Right lung (tissue), 10 donors: Measurements from ENCODE around the gene MRS2. TPM values are rescaled to one million over a fixed set of nuclear protein-coding genes. Genes with fewer than 3 reads are reported as not detected.
"Not testable (repeated sequence)": the region's sequence is repeated elsewhere in the genome, so short reads cannot be mapped to it uniquely, and the experiment has no call there.

ENCODE experiments used
- DNase-seq, 2 donors: peaks; one replicate each; pipeline ENCODE4 v3.0.0-alpha.2; 2013
- long read RNA-seq, 8 donors: transcript quantifications; one replicate each; lab custom pipeline, GENCODE V29; 2026
- polyA plus RNA-seq, 5 donors: library from polyadenylated mRNA; unstranded; fragments of 120-200 nt; gene quantifications; one replicate each; pipeline versions ENCODE4 v1.2.1 to v1.2.3, GENCODE V29; 2013; ENCODE audit warnings: inconsistent platforms in 1 of 5, low replicate concordance in 1 of 5; ENCODE audit not compliant: insufficient read length in 5 of 5, insufficient read depth in 1 of 5

Gene MRS2
- polyA plus RNA-seq = 10 to 100 TPM; 26.0 to 33.1 (median 30.8) TPM
- long read RNA-seq, donor 1, partial matches to known transcripts = 0 of 2 reads
- long read RNA-seq, donor 1, other reads (novel, unspliced or antisense) = 0 of 2 reads
- long read RNA-seq, donor 2, partial matches to known transcripts = 0 of 1 reads
- long read RNA-seq, donor 2, other reads (novel, unspliced or antisense) = 0 of 1 reads
- long read RNA-seq, donor 3, partial matches to known transcripts = 0 of 3 reads
- long read RNA-seq, donor 3, other reads (novel, unspliced or antisense) = 0 of 3 reads
- long read RNA-seq, donor 4, partial matches to known transcripts = 0 of 3 reads
- long read RNA-seq, donor 4, other reads (novel, unspliced or antisense) = 0 of 3 reads
- long read RNA-seq, donor 5, transcript MRS2-203 (11 exons, 3,313 nt) = major isoform, 9 of 16 reads
- long read RNA-seq, donor 5, partial matches to known transcripts = 5 of 16 reads
- long read RNA-seq, donor 5, other reads (novel, unspliced or antisense) = 0 of 16 reads
- long read RNA-seq, donor 6, transcript MRS2-203 (11 exons, 3,313 nt) = major isoform, 6 of 8 reads
- long read RNA-seq, donor 6, partial matches to known transcripts = 0 of 8 reads
- long read RNA-seq, donor 6, other reads (novel, unspliced or antisense) = 0 of 8 reads
- long read RNA-seq, donor 7, partial matches to known transcripts = 0 of 1 reads
- long read RNA-seq, donor 7, other reads (novel, unspliced or antisense) = 0 of 1 reads
- long read RNA-seq, donor 8, partial matches to known transcripts = 0 of 1 reads
- long read RNA-seq, donor 8, other reads (novel, unspliced or antisense) = 0 of 1 reads

DNA sequence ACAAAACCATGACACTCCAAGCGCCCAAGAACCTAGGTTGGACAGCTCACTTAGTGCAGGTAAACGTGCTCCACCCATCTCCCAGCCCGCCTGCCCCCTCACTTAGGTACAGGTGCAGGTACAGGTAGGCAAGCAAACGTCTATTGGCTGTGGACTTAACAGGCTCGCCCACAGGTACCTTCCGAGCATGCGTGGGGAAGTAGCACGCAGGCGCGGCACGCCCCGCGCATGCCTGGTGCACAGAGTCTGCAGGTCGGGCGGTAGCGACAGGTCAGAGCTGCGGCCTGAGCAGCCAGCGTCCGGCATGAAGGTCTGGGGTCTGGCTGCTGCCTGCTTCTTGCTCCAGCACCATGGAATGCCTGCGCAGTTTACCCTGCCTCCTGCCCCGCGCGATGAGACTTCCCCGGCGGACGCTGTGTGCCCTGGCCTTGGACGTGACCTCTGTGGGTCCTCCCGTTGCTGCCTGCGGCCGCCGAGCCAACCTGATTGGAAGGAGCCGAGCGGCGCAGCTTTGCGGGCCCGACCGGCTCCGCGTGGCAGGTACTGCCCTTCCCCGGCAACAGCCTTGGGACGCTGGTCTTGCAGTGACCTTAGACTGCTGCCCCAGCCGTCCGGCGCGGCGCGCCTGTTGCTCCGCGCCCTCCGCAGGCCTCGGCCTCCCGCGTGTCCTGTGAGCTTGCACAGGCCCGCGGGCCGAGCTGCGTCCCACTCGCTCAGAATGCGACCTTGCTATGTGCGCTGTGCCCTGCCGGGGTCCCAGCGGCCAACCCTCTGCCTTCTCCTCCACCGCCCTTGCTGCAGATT, at the start of gene MRS2:
TSS of gene MRS2 (plus strand) at position 240 of the 804 bp plus-strand sequence. CDS start at position 351, 111 bp downstream.
- peak; percentile 69 to 71 for DNase-seq

DNA sequence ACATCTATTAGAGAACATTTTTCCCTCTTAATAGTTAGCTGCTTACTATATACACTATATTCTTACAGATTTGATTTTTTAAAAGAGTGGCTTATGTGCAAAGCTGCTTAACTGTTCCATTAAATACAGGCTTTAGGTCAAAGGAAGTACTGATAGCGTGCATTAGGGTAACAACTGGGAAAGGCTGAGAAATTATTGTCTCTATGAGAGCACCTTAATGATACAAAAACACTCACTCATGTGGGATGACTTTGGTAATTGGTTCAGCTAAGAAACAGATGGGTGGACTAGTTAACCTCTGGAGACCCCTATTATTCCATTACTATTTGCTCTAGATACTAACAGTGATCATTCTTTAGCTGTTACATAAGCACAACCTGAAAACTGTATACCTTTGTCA, 48.9 kb upstream of the MRS2 start:
- DNase-seq = no peak

DNA sequence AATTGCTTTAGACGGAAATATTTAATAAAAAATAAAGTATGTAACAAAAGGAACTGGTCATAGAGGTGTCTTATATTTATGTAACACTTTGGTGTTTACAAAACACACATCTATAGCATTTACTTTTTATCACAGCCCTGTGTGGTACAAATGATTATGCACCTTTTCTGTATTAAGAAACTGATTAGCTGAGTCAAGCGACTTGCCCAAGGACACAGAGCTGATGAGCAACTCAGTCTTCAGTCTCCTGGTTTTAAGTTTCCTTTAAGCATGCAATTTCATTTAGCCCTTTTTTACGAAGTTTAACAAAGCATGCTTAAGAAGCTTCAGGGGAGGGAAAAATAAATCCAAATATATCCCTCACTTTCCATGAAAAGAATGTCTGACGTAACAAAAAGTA, 47.3 kb upstream of the MRS2 start:
- DNase-seq = no peak

- no peak for DNase-seq
Measured at GRCh38 chr6:24356310-24356973, 46.3 kb upstream of the MRS2 start.

- peak; percentile 54 to 58 for DNase-seq
Measured at GRCh38 chr6:24357336-24358218, 45.2 kb upstream of the MRS2 start, which contains the start of gene DCDC2. Gene DCDC2 (minus strand): TSS chr6:24358059. CDS start chr6:24357750, 309 bp downstream.

- no peak for DNase-seq
Measured at GRCh38 chr6:24358219-24358821, 44.4 kb upstream of the MRS2 start.

GRCh38 chr6:24359640-24360454, 42.9 kb upstream of the MRS2 start:
- peak; percentile 72 to 73 for DNase-seq

GRCh38 chr6:24362363-24362762, 40.4 kb upstream of the MRS2 start:
- DNase-seq = not testable (repeated sequence)

- DNase-seq = not testable (repeated sequence)
Measured at GRCh38 chr6:24365103-24365633, 37.6 kb upstream of the MRS2 start.

DNA sequence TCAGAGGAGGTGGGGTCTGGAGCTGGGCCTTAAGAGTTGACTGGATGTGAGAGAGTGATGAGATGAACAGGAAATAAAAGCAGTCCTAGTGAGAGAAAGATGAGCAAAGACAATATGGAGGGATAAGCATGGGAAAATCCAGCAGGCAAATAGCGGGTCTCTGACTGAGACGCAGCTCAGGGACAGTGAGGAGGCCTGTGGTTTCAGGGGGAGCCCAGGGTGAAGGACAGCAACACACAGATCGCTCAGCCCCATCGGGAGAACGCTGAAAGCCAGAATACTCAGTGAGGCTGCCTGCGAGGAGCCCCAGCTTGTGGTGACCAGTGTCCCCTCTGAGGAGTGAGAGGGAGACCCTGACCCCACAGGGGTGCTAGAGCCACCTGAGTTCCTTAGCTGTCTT, 28.1 kb upstream of the MRS2 start:
- DNase-seq = no peak

GRCh38 chr6:24376871-24377270, 25.9 kb upstream of the MRS2 start:
- DNase-seq = no peak

DNA sequence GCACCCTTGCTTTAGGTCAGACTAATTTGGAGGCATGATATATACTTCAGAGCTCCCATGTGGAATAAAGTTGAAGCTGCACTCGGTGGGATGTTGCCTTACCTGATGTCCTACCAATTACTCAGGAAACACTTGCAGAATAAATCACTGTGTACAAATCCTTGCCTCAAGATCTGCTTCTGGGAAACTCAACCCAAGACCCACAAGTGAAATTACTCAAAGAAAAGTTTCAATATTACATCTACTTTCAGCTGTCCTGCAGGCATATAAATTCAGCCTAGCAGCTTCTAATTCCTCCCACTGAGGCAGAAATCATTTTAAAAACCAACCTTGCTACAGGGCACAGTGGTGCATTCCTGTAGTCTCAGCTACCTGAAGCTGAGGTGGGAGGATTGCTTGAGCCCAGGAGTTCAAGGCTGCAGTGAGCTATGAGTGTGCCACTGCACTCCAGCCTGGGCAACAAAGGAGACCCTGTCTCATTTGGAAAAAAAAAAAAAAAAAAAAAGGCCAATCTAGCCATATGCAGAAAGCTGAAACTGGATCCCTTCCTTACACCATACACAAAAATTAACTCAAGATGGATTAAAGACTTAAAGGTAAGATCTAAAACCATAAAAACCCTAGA, 24.2 kb upstream of the MRS2 start:
- DNase-seq = no peak

- DNase-seq = no peak
Measured at GRCh38 chr6:24381476-24382219, 21.1 kb upstream of the MRS2 start.

DNA sequence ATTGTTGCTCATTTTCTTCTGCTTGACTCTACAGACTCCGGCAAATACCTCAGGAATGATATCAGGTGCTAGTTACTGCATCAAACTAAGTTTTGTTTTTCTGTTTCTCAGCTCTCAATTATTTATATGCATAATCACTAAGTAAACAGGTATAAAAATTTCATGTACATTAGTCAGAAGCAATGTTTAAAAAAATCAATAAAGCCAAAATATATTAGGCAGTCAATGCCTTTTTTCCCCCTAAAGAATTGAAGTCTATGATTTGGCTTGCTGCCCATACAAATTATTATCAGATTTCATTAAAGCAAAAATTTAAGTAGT, 20.6 kb upstream of the MRS2 start:
- DNase-seq = no peak

- DNase-seq = not testable (repeated sequence)
Measured at GRCh38 chr6:24382891-24383494, 19.7 kb upstream of the MRS2 start.

- DNase-seq = not testable (repeated sequence)
Measured at GRCh38 chr6:24384369-24385130, 18.2 kb upstream of the MRS2 start.
